HuH-7 (cell line): ENCODE measurements around the gene FYCO1.
A peak's percentile ranks its signal among the peaks of the same experiment; 100 is the strongest.
"Not testable (repeated sequence)": the region's sequence is repeated elsewhere in the genome, so short reads cannot be mapped to it uniquely, and the experiment has no call there.

Experiments used
- DNase-seq: peaks from one replicate; pipeline ENCODE4 v3.0.0; 2011; ENCODE audit warnings: low spot score

Gene FYCO1

DNA sequence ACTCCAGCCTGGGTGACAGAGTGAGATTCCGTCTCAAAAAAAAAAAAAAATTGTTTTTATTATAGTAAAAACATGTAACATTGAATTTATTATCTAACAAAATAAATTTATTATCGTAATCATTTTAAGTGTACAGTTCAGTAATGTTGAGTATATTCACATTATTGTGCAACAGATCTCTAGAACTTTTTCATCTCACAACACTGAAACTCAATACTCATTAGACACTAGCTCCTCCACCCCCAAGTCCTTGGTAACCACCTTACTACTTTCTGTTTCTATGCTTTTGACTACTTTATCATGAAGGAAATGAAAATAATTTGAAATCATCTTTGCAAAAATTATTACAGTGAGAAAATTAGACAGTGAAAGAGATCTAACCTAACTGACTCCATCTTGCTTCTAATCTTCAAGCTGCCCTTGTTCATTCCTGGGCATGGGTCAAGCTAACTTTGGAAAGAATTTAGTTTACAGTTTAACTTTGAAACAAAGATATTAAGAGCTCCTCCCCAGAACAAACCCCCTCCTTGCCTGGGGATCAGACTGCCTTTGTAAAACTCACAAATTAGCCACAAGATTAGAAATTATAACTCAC is 15.0 kb upstream of the FYCO1 start:
- DNase-seq: no peak

GRCh38 chr3:46008058-46008457 is 12.4 kb upstream of the FYCO1 start:
- no peak for DNase-seq

GRCh38 chr3:46007280-46007679 is 11.7 kb upstream of the FYCO1 start:
- no peak for DNase-seq

GRCh38 chr3:46006238-46007032 is 10.8 kb upstream of the FYCO1 start:
- DNase-seq: no peak

DNA sequence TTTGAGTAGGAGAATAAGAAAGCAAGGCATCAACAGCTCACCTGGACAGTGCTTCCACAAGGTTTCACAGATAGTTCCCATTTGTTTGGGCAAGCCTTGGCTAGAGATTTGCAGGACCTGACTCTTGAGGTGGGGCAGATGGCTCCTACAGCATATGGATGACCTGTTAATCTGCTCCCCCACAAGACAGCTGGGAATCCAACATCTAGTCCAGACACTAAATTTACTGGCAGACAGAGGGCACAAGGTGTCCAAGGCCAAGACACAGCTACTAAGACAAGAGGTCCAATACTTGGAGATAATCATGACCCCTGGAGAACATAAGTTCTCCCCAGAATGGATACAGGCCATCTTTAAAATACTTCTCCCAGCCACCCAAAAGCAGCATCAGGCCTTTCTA is 8.1 kb upstream of the FYCO1 start:
- not testable (repeated sequence) for DNase-seq

DNA sequence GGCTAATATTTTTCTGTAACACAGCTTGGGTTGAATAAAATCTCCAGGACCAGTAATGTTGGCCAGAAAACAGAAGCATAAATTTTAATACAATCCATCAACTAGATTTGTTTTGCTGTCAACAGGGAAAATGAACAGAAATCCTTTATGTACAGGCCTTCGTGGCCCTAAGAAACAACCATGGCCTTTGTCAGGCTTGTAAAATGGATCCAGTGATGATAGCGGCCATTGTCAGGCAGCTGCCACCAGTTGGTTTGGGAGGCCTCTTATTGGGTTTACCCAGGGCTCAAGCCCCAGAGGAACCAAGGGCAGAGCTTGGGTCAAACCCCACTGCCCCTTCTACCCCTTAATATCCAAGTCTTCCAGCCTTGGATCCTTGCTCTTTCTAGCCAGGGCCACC is 5.6 kb upstream of the FYCO1 start:
- no peak for DNase-seq

GRCh38 chr3:45997942-45998341 is 2.3 kb upstream of the FYCO1 start:
- DNase-seq: no peak

DNA sequence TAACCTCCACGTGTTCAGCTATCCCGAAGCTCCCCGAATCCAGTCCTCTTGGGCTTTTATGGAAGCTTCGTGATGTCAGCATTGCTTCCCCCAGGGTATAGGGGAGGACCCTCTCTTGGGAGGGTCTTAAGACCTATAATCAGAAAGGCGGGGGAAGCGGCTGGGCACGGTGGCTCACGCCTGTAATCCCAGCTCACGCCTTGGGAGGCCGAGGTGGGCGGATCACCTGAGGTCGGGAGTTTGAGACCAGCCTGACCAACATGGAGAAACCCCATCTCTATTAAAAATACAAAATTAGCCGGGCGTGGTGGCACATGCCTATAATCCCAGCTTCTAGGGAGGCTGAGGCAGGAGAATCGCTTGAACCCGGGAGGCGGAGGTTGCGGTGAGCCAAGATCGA is 1.9 kb upstream of the FYCO1 start:
- not testable (repeated sequence) for DNase-seq

- peak; percentile 37 for DNase-seq
These were observed 997 bp downstream of the FYCO1 start for GRCh38 chr3:45994419-45995235.

DNA sequence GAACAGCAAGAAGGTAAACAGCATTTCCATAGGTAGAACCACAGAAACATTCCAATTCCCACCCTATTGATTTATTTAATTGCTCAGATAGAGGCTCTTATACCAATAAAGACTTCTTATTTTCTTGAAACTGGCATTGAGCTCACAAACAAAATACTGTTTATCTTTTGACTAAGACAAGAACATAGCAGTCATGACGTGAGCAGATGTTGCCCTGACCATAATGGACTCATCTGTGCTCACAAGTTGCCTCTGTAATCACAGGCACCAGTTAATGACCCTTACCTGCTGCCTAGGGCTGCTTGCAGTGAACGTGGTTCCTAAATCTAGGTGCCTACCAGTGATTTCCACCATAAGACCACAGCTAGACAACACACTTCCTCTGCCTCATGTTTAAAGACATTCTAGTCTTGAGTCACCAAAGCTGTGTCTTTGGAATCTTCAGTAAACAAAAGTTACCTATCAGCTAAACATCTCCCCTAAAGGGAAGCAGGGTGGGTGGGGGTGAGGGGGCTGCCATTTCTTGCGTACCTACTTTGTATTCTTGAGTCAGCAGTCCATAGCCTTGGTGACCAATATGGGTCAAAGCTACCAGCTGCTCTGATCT is 2.1 kb downstream of the FYCO1 start:
- no peak for DNase-seq

DNA sequence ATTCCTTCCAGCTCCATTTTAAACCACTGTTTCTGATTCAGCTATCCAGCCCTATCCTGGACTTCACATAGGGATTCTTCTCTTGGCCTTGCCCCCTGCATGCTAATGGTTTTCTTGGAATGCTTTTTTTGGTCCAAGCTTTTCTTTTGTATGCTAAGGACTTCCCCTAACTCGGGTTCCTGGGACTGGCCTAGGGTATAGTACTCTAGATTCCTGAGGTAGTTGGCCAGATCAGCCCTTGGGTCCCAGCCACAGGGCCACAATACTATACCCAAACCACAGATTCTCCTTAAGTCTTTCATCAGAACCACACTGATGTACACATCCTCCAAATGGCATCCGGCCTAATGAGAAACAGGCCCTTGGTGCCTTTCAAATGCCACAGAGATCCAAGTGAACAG is 2.8 kb downstream of the FYCO1 start:
- no peak for DNase-seq

GRCh38 chr3:45992133-45992729 is 3.4 kb downstream of the FYCO1 start:
- no peak for DNase-seq

DNA sequence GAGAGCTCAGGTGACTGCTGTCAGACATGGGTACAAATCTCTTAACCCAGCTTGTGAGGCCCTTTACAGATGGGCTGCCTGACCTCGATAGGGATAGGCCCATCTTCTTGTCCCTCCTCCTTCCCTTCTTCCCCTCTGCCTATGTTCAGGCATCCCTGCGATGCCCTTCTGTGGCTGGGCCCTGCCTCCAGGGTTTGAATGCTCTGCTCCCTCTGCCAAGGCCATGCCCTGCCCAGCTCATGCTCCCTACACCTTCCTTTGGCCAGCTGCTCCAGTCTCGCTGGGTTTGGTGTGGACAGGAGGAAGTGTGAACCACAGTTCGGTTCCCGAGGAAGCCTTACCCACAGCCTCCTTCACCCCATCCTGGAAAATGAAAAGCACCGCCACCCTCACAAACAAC is 4.3 kb downstream of the FYCO1 start:
- no peak for DNase-seq

GRCh38 chr3:45990181-45990580 is 5.4 kb downstream of the FYCO1 start:
- no peak for DNase-seq

GRCh38 chr3:45988804-45989203 is 6.8 kb downstream of the FYCO1 start:
- no peak for DNase-seq

- peak; percentile 47 for DNase-seq
These were observed 7.3 kb downstream of the FYCO1 start for GRCh38 chr3:45988362-45988761.

GRCh38 chr3:45987368-45988291 is 8.0 kb downstream of the FYCO1 start:
- DNase-seq: peak; percentile 30

- peak; percentile 80 for DNase-seq
These were observed 9.2 kb downstream of the FYCO1 start for GRCh38 chr3:45986303-45986982.

- DNase-seq: no peak
These were observed 9.9 kb downstream of the FYCO1 start for GRCh38 chr3:45985532-45986302.
